Stimulated activated CD4-positive, alpha-beta T cell treated with anti-CD3 and anti-CD28 coated beads, Interleukin-12 subunit alpha, Interleukin-12 subunit beta, amount 100 ng/mL, for 48 hours (primary cell): ENCODE measurements around the gene BMP8A.
A peak's percentile ranks its signal among the peaks of the same experiment; 100 is the strongest.
"Not testable (repeated sequence)": the region's sequence is repeated elsewhere in the genome, so short reads cannot be mapped to it uniquely, and the experiment has no call there.

ENCODE experiments used
- DNase-seq, 3 donors: peaks; one replicate each; pipeline ENCODE4 v3.0.0-alpha.2; 2020; ENCODE audit warnings: low read depth in 2 of 3, low spot score in 1 of 3

The BMP8A gene

GRCh38 chr1:39491146-39491921 lies at the start of gene BMP8A:
Gene BMP8A, plus strand, starts transcription at chr1:39491636. Its CDS starts 356 bp downstream, at chr1:39491992.
- DNase-seq: peak; percentile 15 to 57 (median 40)

GRCh38 chr1:39441797-39442196 lies 49.6 kb upstream of the BMP8A start:
- DNase-seq: no peak

- DNase-seq: no peak
These were observed 45.9 kb upstream of the BMP8A start for GRCh38 chr1:39445573-39445972.

GRCh38 chr1:39446986-39447567 lies 44.4 kb upstream of the BMP8A start:
- DNase-seq: no peak

- DNase-seq: not testable (repeated sequence)
These were observed 41.4 kb upstream of the BMP8A start for GRCh38 chr1:39450041-39450440.

- no peak for DNase-seq
These were observed 40.4 kb upstream of the BMP8A start for GRCh38 chr1:39450956-39451606.

- no peak for DNase-seq
These were observed 39.4 kb upstream of the BMP8A start for GRCh38 chr1:39452081-39452480.

GRCh38 chr1:39452540-39452939 lies 38.9 kb upstream of the BMP8A start:
- DNase-seq: no peak

- no peak for DNase-seq
These were observed 37.8 kb upstream of the BMP8A start for GRCh38 chr1:39453603-39454002.

GRCh38 chr1:39458991-39459390 lies 32.4 kb upstream of the BMP8A start:
- DNase-seq: no peak

GRCh38 chr1:39462074-39462473 lies 29.4 kb upstream of the BMP8A start:
- DNase-seq: no peak

GRCh38 chr1:39466413-39467107 lies 24.9 kb upstream of the BMP8A start:
- DNase-seq: no peak

- not testable (repeated sequence) for DNase-seq
These were observed 24.2 kb upstream of the BMP8A start for GRCh38 chr1:39467108-39467720.

- DNase-seq: no peak
These were observed 22.3 kb upstream of the BMP8A start for GRCh38 chr1:39469150-39469549.

GRCh38 chr1:39470040-39470439 lies 21.4 kb upstream of the BMP8A start:
- DNase-seq: no peak

- no peak for DNase-seq
These were observed 18.6 kb upstream of the BMP8A start for GRCh38 chr1:39472826-39473225.

GRCh38 chr1:39473324-39473723 lies 18.1 kb upstream of the BMP8A start:
- no peak for DNase-seq

GRCh38 chr1:39474810-39475209 lies 16.6 kb upstream of the BMP8A start:
- DNase-seq: no peak

- not testable (repeated sequence) for DNase-seq
These were observed 15.9 kb upstream of the BMP8A start for GRCh38 chr1:39475551-39475950.

- DNase-seq: no peak
These were observed 13.1 kb upstream of the BMP8A start for GRCh38 chr1:39478126-39478915.
